EL (cell line): ENCODE results near the gene DCAF4.
"Not testable (repeated sequence)": the region's sequence is repeated elsewhere in the genome, so short reads cannot be mapped to it uniquely, and the experiment has no call there.

Source experiments
- DNase-seq: peaks from one replicate; pipeline ENCODE4 v3.0.0-alpha.2; 2016

The DCAF4 gene

GRCh38 chr14:72974661-72975060 lies 48.4 kb downstream of the DCAF4 start:
- DNase-seq = no peak

GRCh38 chr14:72975770-72976169 lies 49.5 kb downstream of the DCAF4 start:
- DNase-seq = no peak

GRCh38 chr14:72978856-72979255 lies 52.6 kb downstream of the DCAF4 start:
- DNase-seq = no peak

GRCh38 chr14:72980863-72981262 lies 54.6 kb downstream of the DCAF4 start:
- DNase-seq = no peak

GRCh38 chr14:72982146-72982708 lies 56.0 kb downstream of the DCAF4 start:
- DNase-seq = no peak

GRCh38 chr14:72986214-72986613 lies 60.0 kb downstream of the DCAF4 start:
- no peak for DNase-seq

- no peak for DNase-seq
Measured at GRCh38 chr14:72986857-72987256, 60.6 kb downstream of the DCAF4 start.

GRCh38 chr14:72990171-72990570 lies 63.9 kb downstream of the DCAF4 start:
- no peak for DNase-seq

GRCh38 chr14:72996916-72997315 lies 70.7 kb downstream of the DCAF4 start:
- DNase-seq = no peak

- DNase-seq = no peak
Measured at GRCh38 chr14:72998252-72998903, 72.1 kb downstream of the DCAF4 start.

- DNase-seq = no peak
Measured at GRCh38 chr14:72999316-72999715, 73.1 kb downstream of the DCAF4 start.

GRCh38 chr14:73000073-73000472 lies 73.8 kb downstream of the DCAF4 start:
- no peak for DNase-seq

- no peak for DNase-seq
Measured at GRCh38 chr14:73003681-73004080, 77.4 kb downstream of the DCAF4 start.

GRCh38 chr14:73004641-73005040 lies 78.4 kb downstream of the DCAF4 start:
- not testable (repeated sequence) for DNase-seq

GRCh38 chr14:73007835-73008234 lies 81.6 kb downstream of the DCAF4 start:
- no peak for DNase-seq

- peak; percentile 33 for DNase-seq
Measured at GRCh38 chr14:73008501-73008900, 82.2 kb downstream of the DCAF4 start.
